IPS DF 4.7 (cell line): ENCODE data around the gene SLC38A7.
A peak's percentile ranks its signal among the peaks of the same experiment; 100 is the strongest.

Experiments used
- DNase-seq: peaks from one replicate; pipeline ENCODE4 v3.0.0-alpha.2; 2013; ENCODE audit warnings: low spot score; ENCODE audit errors: extremely low read depth

SLC38A7 gene

DNA sequence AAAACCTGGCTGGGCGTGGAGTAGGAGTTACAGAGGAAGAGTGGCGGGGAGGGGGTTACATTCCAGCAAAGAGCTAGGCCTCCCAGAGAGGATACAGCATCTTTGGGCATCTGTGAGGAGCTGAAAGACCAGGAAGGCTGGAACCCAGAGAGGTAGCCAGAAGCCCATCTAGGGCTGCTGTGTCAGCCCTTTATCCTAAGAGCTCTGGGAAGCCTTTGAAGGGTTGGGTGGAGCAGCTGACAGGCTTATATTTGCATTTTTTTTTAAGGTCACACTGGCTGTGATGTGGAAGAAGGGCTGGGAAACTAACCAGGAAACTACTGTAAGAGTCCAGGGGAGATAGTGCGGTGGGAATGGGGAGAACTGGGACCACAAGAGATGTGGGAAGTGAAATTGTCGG lies 48.1 kb downstream of the SLC38A7 start:
- no peak for DNase-seq

DNA sequence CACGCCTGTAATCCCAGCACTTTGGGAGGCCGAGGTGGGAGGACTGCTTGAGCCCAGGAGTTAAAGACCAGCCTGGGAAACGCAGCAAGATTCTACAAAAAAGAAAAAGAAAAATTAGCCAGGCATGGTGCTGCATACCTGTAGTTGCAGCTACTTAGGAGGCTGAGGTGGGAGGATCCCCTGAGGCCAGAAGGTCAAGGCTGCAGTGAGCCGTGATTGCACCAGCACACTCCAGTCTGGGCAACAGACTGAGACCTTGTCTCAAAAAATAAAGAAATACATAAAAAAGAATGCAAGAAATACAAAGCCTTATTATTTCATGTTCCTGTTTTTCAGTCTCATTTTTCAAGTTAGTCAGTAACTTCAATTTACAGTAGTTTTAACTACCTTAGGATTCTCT lies 49.1 kb downstream of the SLC38A7 start:
- no peak for DNase-seq

DNA sequence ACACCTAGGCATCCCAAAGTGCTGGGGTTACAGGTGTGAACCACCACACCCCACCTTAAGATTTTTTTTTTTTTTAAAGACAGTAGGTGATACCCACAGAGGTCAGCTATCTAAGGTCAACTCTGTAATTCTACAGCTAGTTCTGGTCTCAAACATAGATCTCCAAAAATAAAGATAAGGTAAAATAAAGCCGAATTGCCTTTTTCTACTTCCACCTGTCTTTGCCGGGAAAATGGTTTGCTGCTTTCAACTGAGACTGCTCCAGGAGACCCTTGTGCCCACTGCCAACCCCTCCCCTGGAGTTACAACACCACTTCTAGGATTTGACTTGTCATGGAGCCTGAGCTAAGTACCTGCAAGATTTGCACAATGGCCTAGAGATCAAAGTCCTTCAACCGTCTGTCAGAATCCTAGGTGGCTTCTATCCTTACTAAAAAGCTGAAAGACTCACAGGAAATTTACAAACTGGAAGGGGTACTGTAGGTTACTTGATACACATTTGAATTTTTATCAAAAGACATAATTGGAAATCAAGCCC lies 50.2 kb downstream of the SLC38A7 start:
- DNase-seq = no peak

- peak; percentile 96 for DNase-seq
These were observed 54.6 kb downstream of the SLC38A7 start, which contains the start of gene CNOT1 for GRCh38 chr16:58629733-58630640. TSS of gene CNOT1 (minus strand) at chr16:58629826. CDS start at chr16:58599337, 30,489 bp downstream.

DNA sequence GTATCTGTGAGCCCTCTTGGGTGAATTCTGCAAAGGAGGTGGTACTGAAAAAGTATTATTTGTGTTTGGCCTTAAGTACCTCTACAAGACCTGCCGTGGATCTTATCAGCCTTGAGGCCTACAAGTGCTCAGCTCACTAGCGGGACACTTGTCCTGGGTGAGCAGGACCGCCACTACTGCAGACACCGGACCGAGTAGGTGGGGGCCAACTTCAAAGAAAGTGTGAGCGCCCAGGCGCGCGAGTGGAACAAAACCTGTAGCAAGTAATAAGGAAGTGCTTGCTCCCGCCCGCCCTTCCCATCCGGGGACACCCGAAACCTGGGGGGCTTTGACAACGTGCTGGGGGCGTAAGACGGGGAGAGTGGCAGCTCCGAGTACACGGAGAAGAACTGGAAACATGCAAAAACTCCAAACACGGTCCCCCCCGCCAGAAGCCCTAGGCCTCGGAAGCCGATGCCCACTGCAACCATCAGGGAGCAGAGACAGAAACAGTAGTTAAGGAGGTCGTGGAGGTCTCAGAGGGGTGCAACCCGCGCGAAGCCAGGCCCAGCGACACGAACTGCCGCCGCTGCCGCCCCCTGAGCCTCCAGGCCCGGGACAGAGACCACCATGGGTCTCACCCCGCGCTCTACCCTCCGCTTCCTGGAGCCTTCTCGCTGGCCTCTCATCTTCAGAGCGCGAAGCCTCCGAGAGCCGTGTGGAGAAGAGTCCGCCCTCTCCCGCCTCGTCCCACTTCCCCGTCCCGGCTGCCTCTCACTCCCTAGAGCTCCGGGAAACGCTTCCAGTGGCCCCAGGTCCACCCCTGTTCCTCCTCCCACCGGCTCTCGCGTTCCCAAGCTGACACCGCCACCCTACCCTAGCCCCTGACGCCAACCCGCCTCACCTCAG lies 55.5 kb downstream of the SLC38A7 start:
- no peak for DNase-seq

- no peak for DNase-seq
These were observed 60.4 kb downstream of the SLC38A7 start for GRCh38 chr16:58624209-58624608.

DNA sequence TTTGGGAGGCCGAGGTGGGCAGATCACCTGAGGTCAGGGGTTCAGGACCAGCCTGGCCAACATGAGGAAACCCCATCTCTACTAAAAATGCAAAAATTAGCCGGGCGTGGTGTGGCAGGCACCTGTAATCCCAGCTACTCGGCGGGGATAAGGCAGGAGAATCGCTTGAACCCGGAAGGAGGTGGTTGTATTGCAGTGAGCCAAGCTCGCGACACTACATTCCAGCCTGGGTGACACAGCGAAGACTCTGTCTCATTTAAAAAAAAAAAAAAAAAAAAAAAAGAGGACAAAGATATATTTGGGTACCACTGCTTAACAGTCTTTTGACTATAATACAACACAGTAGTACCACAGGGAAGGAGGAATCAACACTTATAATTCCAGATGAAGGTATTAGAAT lies 64.2 kb downstream of the SLC38A7 start:
- no peak for DNase-seq

DNA sequence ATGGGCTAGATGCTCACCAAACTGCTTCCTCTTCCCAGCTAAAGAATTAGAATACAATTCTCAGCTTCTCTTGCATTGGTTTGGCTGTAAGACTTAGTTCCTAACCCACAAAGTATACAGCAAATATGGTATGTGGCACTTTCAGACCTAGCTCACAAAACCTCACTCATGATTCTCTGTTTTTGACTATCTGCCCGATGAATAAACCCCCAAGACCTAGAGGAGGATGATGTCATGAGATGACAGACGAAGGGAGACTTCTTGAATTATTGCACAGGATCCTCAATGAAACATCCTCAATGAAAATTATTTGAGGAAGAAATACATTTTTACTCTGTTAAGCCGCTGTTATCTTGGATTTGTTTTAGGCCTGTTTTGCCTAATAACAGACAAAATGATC lies 69.3 kb downstream of the SLC38A7 start:
- no peak for DNase-seq
